Skin epidermis (tissue), 12 donors: ENCODE measurements around the gene DAZ4.
"Not testable (repeated sequence)": the region's sequence is repeated elsewhere in the genome, so short reads cannot be mapped to it uniquely, and the experiment has no call there.

Experiments used
- H3K27ac ChIP-seq, 21 experiments: fragments of 200-600 bp; sonication (generic) in 11 of 21; one replicate each; pipeline ENCODE4 v1.5.0; 2020; ENCODE audit warnings: mild to moderate bottlenecking in 3 of 21, inconsistent platforms in 2 of 21, moderate library complexity in 2 of 21
- H3K4me3 ChIP-seq, 7 experiments: fragments of 200-600 bp; sonication (generic) in 2 of 7; one replicate each; pipeline ENCODE4 v1.5.0; 2020; ENCODE audit warnings: inconsistent platforms in 2 of 7, mild to moderate bottlenecking in 2 of 7, moderate library complexity in 1 of 7

Gene DAZ4

GRCh38 chrY:24833619-24834018 lies at the start of gene DAZ4:
Gene DAZ4 (plus strand): TSS chrY:24833919. CDS start chrY:24834127, 208 bp downstream.
- not testable (repeated sequence) for H3K4me3 ChIP-seq, H3K27ac ChIP-seq

- H3K27ac ChIP-seq, H3K4me3 ChIP-seq: not testable (repeated sequence)
Measured at GRCh38 chrY:24813293-24813692, 20.4 kb upstream of the DAZ4 start, which contains the start of gene DAZ3. Gene DAZ3 (minus strand): TSS chrY:24813393. CDS start chrY:24813185, 208 bp downstream.

GRCh38 chrY:24821836-24822235 lies 11.9 kb upstream of the DAZ4 start:
- not testable (repeated sequence) for H3K4me3 ChIP-seq, H3K27ac ChIP-seq

- not testable (repeated sequence) for H3K4me3 ChIP-seq, H3K27ac ChIP-seq
Measured at GRCh38 chrY:24824184-24824879, 9.4 kb upstream of the DAZ4 start.

- not testable (repeated sequence) for H3K4me3 ChIP-seq, H3K27ac ChIP-seq
Measured at GRCh38 chrY:24825069-24825468, 8.7 kb upstream of the DAZ4 start.
